HL-60 (cell line): ENCODE results near the gene C2orf74.

Experiments used
- GABPA ChIP-seq: IDR thresholded peaks from 2 replicates; pipeline ENCODE4 v1.6.1; 2012; ENCODE audit warnings: low read depth
- POLR2AphosphoS5 ChIP-seq: IDR thresholded peaks from 2 replicates; pipeline ENCODE4 v1.6.1; 2012; ENCODE audit warnings: low read depth
- TF ChIP-seq, protein P1 (sequence below): IDR thresholded peaks from one replicate; pipeline ENCODE4 v1.5.1; 2011; ENCODE audit warnings: low read length, control low read depth, inconsistent platforms; ENCODE audit not compliant: insufficient read depth

- TF ChIP-seq POLR2AphosphoS5 (no peak), GABPA (no peak)
- TF ChIP-seq, protein P1, sequence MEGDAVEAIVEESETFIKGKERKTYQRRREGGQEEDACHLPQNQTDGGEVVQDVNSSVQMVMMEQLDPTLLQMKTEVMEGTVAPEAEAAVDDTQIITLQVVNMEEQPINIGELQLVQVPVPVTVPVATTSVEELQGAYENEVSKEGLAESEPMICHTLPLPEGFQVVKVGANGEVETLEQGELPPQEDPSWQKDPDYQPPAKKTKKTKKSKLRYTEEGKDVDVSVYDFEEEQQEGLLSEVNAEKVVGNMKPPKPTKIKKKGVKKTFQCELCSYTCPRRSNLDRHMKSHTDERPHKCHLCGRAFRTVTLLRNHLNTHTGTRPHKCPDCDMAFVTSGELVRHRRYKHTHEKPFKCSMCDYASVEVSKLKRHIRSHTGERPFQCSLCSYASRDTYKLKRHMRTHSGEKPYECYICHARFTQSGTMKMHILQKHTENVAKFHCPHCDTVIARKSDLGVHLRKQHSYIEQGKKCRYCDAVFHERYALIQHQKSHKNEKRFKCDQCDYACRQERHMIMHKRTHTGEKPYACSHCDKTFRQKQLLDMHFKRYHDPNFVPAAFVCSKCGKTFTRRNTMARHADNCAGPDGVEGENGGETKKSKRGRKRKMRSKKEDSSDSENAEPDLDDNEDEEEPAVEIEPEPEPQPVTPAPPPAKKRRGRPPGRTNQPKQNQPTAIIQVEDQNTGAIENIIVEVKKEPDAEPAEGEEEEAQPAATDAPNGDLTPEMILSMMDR, result no peak
These were observed at the start of gene C2orf74 for GRCh38 chr2:61161888-61162287.
